Hematopoietic multipotent progenitor cell treated with erythropoietin and hydrocortisone succinate and interleukin-3 and kit ligand, for 17 days (in vitro differentiated cells): ENCODE measurements around the gene KLHL12.

Source experiments
- DNase-seq: peaks from one replicate; pipeline ENCODE4 v3.0.0-alpha.2; 2015; ENCODE audit warnings: low spot score

Gene KLHL12

GRCh38 chr1:202926581-202927491, at the start of gene KLHL12:
Gene KLHL12, minus strand, starts transcription at chr1:202927234. Its CDS starts 2,072 bp downstream, at chr1:202925162.
- peak; percentile 98 for DNase-seq

DNA sequence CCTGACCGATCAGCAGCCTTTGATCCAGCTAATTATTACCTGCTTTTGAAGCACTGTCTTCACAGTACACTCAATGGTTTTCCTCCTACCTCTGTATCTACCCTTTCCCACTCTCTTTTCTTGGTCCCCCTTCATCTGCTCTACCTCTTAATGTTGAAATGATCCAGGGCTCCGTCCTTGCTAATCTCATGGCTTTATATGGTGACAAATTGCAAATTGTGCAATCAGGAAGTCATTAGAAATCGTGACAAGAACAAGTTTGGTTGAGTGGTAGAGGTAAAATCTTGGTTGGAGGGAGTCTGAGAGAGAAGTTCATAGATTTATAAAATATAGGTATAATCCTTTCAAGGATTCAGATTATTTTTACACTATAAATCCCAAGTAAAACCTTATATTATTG, 49.6 kb upstream of the KLHL12 start:
- no peak for DNase-seq

- no peak for DNase-seq
Measured at GRCh38 chr1:202974856-202975255, 47.8 kb upstream of the KLHL12 start.

DNA sequence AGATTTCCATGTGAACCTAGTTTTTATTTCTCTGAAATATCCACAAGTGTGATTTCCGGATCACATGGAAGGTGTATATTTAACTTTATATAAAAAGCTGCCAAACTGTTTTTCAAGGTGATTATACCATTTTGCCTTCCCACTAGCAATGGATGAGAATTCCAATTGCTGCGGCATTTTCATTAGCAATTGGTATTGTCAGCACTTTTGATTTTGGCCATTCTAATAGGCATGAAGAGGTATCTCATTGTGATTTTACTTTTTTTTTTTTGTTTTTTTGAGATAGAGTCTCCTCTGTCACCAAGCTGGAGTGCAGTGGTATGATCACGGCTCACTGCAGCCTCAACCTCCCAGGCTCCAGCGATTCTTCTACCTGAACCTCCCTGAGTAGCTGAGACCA, 45.0 kb upstream of the KLHL12 start:
- no peak for DNase-seq

- peak; percentile 87 for DNase-seq
Measured at GRCh38 chr1:202968895-202969295, 41.9 kb upstream of the KLHL12 start.

DNA sequence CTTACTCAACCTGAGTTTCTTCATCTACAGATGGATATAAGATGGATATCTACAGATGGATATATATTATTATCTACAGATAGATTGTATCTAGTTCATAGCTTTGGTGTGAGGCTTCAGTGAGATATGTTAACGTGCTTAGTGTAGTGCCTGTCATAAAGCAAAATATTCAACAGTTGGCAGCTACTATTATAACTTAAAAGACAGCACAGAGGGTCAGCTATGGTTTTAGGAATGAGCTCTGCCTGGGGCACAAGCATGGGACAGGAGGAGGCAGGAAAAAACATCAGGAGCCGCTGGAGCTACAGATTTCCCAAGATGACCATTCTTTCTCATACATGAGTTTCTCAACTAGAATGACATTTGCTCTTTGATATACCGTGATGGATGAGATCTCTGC, 41.3 kb upstream of the KLHL12 start:
- peak; percentile 26 for DNase-seq

GRCh38 chr1:202967684-202968281, 40.7 kb upstream of the KLHL12 start:
- peak; percentile 56 for DNase-seq

- no peak for DNase-seq
Measured at GRCh38 chr1:202966006-202966898, 39.2 kb upstream of the KLHL12 start.

DNA sequence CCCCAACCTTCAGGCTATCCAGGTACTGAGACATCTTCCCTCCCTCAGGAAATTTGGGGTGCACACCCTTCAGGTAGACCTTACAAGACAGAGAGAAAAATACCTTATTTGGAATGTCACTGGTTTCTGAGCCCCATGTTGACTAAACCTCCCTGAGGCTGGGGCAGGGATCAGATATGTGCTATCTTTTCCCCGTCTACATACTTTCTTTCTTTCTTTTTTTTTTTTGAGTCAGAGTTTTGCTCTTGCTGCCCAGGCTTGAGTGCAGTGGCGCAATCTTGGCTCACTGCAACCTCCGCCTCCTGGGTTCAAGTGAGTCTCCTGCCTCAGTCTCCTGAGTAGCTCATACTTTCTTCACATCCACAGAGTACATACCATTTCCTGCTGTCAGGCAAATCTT, 38.4 kb upstream of the KLHL12 start:
- DNase-seq: no peak

- no peak for DNase-seq
Measured at GRCh38 chr1:202964791-202965410, 37.9 kb upstream of the KLHL12 start.

DNA sequence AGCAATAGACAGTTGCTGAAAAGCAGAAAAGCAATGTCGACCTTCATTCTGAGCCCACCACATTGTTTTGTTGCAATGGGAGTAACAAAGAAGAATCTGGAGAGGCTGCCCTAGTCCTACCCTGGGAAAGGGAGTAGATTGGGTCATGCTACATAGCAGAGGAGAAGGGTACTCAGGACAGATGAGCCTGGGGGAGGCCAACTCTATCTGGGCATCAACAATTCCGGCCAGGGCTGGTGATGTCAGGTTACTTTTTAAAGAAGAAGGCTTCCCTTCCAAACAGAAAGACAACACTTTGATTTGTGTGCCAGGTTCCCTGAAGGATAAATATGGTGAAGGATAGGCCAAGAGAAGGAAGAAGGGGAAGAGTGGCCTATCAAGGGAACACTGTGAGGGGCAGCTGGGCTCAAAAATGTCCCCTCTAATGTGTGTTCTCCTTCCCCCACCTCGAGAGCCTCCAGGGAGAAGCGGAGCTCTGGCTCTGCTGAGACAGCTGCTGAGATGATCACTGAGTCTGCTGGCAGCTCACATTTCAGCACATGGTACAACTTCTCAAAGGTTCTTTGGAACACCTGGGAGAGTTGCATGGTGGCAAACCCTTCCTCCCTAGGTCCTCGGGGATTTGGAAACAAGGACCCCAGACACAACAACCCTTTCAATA, 34.3 kb upstream of the KLHL12 start:
- no peak for DNase-seq

GRCh38 chr1:202959276-202959620, 32.2 kb upstream of the KLHL12 start:
- DNase-seq: no peak

DNA sequence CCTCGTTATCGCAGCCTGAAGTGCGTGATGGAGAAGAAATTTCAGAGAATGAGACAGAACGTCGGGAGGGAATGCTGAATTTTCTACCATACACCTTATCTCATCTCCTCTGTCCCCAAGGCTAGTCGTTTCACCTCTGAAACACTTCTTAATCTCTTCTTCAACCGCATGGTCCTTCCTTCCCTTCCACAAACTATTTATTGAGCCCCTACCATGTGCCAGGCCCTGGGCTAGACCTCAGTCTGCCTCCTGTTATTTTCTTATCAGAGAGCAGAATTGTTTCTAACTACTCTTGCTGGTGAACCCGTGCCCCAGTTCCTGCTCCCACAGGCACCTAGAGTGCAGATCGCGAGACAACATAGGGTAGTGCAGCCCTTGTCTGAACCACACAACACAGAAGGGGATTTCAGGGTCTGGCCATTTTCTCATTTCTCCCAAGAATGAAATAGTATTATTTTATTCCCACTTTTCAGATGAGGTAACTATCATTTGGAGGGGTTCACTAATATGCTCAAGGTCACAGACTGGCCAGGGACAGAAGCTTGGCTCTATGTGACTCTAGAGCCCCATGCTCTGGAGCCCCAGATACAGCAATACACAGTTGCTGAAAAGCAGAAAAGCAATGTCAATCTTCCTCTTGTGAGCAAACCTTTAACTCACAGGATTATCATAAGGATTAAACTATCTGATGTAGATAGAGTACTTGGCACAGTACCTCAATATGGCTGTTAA, 31.7 kb upstream of the KLHL12 start:
- no peak for DNase-seq

- DNase-seq: peak; percentile 92
Measured at GRCh38 chr1:202957733-202958543, 30.9 kb upstream of the KLHL12 start, which contains the start of gene ADIPOR1. Gene ADIPOR1, minus strand, starts transcription at chr1:202958312. Its CDS starts 7,242 bp downstream, at chr1:202951070.

DNA sequence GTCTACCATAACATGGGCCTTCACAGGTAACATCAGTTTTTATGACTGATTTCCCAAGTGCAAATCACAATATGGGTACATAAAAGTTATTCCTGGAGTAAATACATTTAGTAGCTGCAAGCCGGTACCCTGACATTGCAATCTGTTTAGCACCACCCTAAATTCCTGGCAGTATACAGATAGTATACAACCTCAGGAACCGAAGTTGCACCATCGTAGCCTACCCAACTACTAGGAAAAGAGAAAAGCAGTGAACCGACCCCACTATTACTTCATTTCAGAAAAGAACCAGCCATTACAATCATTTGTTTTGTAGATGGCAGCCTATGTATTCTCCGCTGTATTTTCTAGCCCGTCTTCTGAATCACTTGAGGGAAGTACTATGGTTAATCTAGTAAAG, 29.9 kb upstream of the KLHL12 start:
- DNase-seq: peak; percentile 70

DNA sequence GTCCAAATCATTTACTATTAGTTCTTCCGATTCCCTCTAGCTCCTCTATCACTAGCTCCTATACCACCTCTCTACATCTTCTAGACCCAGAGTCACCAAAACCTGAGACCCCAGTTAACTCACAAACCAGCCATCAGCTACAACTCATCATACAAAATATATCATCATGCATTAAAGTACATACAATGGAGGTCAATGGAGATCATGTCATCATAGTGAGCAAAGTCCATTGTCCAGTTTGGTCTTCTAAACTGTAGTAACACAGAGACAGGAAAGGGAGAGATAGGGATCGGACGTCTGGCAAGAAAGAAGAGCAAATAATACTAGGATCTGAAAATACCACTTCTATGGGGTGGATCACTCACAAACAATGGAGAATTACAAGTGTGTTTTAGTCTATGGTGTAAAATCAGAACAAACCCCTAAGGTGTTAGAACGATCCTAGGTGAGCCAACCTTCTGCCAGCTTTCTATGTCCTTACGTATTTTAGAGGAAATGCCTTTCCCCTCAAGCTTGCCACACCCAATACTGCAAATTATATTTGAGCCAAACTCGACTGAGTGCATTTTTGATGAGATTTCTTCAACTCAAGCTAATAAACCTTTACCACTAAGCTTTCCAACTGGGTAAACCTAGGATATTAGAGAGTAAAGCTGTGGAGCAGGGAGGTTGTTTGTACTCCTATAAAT, 27.2 kb upstream of the KLHL12 start:
- no peak for DNase-seq

- peak; percentile 37 for DNase-seq
Measured at GRCh38 chr1:202953392-202953791, 26.4 kb upstream of the KLHL12 start.

- peak; percentile 43 for DNase-seq
Measured at GRCh38 chr1:202952818-202953217, 25.8 kb upstream of the KLHL12 start.

GRCh38 chr1:202952099-202952498, 25.1 kb upstream of the KLHL12 start:
- no peak for DNase-seq
